Fibroblast of pulmonary artery (primary cell): ENCODE data around the gene ITCH.

ENCODE experiments used
- DNase-seq: peaks from one replicate; pipeline ENCODE4 v3.0.0-alpha.2; 2010; ENCODE audit warnings: low read depth
- H3K4me3 ChIP-seq: replicated peaks from 2 replicates; pipeline ENCODE4 v1.5.1; 2011; ENCODE audit warnings: low read depth, mild to moderate bottlenecking, control low read depth, low read length, moderate library complexity
- CTCF ChIP-seq: IDR thresholded peaks from 2 replicates; pipeline ENCODE4 v1.5.1; 2011; ENCODE audit warnings: mild to moderate bottlenecking, control low read depth, low read length, inconsistent platforms; ENCODE audit errors: missing control alignments

ITCH gene

GRCh38 chr20:34542439-34542838, 179.4 kb downstream of the ITCH start:
- H3K4me3 ChIP-seq = no peak overlapping the region
- DNase-seq = no peak
- TF ChIP-seq CTCF = no peak

- no peak for DNase-seq
- no peak for TF ChIP-seq CTCF
- H3K4me3 ChIP-seq = no peak overlapping the region
Measured at GRCh38 chr20:34543463-34544056, 180.5 kb downstream of the ITCH start.

DNA sequence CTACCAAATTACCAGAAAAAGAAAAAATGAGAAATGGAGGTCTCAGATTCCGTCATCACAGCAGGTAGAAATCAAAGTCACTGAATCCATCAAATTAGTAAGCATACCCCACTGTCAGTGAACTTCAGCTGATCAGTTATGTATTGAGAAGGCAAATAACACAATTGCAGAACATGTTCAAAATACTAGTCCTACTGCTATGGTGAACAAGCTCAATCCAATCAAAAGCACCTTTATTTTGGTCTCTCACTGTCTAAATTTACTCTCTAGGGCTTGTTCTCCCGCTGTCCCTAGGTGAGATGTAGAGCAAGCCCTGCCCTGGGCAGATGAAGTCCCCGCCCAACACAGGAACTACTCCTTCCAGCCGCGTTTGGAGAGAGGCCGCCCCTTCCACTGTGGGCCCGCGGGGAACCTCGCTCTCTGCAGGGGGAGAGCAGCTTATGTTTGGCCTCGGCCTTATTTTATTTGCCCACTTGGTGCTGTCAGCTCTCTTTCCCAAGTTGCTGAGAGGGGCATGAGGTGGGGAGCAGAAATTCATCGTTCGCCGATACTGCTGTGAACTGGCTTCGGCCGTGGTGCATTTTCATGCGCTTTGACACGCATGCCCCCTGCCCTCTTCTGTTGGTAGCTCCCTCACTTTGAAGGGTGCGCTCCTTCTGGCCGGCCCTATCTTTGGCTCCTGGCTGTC, 181.2 kb downstream of the ITCH start:
- H3K4me3 ChIP-seq = no peak overlapping the region

GRCh38 chr20:34546751-34547181, 183.7 kb downstream of the ITCH start:
- no peak for TF ChIP-seq CTCF
- DNase-seq = no peak
- H3K4me3 ChIP-seq = no peak overlapping the region

More for the DNA sequence above, 181.2 kb downstream of the ITCH start:
- no peak for DNase-seq
- no peak for TF ChIP-seq CTCF

- DNase-seq = no peak
- no peak overlapping the region for H3K4me3 ChIP-seq
- TF ChIP-seq CTCF = no peak
Measured at GRCh38 chr20:34547844-34548613, 185.0 kb downstream of the ITCH start.

GRCh38 chr20:34549291-34549928, 186.3 kb downstream of the ITCH start:
- TF ChIP-seq CTCF = no peak
- no peak overlapping the region for H3K4me3 ChIP-seq
- DNase-seq = peak; percentile 31
